NCI-H2196 treated with DMSO at 0.1 percent for 48 hours (cell line): ENCODE data around the gene UNC5CL.

ENCODE experiments used
- DNase-seq: peaks from one replicate; lab custom pipeline; 2025; ENCODE audit not compliant: unreplicated experiment; lab: John Stamatoyannopoulos, UW

Gene UNC5CL, protein sequence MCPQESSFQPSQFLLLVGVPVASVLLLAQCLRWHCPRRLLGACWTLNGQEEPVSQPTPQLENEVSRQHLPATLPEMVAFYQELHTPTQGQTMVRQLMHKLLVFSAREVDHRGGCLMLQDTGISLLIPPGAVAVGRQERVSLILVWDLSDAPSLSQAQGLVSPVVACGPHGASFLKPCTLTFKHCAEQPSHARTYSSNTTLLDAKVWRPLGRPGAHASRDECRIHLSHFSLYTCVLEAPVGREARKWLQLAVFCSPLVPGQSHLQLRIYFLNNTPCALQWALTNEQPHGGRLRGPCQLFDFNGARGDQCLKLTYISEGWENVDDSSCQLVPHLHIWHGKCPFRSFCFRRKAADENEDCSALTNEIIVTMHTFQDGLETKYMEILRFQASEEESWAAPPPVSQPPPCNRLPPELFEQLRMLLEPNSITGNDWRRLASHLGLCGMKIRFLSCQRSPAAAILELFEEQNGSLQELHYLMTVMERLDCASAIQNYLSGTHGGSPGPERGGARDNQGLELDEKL

DNA sequence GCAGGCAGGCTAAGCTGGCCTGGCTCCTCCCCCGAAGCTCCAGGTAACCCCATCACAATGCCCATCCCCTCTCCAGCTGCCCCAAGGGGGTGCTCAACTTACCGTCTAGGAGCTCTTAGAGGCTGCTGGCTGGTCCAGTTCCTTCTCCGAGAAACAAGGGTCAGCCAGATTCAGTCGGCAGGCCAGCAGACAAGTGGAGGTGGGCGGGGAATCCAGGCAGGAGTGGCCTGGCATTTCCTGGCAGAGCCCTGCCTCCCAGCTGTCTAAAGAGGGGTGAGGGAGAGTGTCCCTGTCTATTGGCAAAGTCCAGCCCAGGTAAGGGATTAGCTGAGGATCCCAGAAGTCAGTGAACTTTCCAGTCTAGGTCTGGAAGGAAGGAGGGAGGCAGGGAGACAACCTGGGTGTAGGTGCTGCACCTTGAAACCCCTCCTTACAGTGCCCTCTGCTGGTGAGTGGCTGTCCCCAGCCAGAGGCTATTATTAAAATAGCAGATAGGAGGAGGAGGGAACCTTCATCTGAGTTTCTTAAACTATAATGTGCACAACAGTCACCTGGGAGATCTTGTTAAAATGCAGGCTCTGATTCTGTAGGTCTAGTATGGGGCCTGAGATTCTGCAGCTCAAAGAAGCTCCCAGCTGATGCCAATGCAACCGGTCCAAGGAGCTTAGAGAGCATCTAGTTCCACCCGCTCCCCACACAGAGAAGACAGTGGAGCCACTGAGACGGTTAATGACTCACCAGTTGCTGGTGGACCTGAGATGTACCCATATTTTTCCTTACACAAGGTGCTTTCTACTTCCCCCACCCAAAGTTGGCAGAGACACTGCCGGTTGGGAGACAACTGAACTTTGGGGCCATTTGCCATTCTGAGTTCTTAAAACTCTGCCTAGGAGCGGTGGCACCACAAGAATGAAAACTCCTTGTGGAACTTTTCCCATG lies at the start of gene UNC5CL:
Gene UNC5CL (minus strand): TSS at position 162 of the 939 bp plus-strand sequence. CDS start 4,147 bp downstream, outside the sequence.
- DNase-seq = peak; percentile 25

DNA sequence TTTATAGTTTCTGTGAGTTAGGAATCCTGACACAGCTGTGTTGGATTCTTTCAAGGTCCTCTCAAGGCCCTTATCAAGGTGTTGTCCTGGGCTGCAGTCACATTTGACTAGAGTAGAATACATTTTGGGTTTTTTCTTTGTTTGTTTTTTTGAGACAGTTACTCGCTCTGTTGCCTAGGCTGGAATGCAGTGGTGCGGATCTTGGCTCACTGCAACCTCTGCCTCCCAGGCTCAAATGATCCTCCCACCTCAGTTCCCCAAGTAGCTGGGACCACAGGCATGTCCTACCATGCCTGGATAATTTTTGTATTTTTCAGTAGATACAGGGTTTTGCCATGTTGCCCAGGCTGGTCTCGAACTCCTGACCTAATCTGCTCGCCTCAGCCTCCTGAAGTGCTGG lies 49.4 kb upstream of the UNC5CL start:
- no peak for DNase-seq

DNA sequence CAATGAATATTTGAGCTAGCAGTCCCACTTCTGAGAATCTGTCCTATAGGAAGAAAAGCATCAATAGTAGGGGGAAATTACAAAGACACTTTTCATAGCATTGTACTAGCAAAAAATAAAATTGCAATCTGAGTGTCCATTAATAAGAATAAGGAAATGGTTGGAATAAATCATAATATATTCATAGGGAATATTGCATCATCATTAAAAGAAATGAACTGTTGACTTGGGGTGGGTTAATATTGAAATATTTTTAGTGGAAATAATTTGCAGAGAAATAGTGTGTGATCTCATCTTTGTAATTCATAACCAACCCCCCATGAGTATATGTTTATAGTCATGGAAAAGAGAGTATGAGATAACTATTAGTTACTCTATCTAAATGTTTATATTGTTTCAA lies 46.2 kb upstream of the UNC5CL start:
- DNase-seq = no peak

DNA sequence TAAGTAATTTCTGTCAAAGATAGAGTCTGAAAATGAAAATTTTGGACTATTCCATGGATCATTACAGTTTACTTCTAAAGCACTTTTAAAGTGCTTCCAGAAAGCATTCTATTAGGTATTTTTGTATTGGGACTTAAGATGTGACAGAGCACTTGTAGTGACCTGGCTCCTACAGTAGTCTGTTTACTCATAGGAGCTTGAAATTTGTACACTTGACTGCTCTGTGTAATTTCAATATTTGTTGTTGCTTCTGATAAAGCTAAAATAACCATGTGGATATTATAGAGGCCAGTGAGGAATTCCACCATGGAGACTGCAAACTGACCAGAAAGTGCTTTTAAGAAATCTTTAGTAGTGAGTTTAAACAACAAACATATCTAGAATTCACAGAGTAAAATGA lies 44.1 kb upstream of the UNC5CL start:
- no peak for DNase-seq

DNA sequence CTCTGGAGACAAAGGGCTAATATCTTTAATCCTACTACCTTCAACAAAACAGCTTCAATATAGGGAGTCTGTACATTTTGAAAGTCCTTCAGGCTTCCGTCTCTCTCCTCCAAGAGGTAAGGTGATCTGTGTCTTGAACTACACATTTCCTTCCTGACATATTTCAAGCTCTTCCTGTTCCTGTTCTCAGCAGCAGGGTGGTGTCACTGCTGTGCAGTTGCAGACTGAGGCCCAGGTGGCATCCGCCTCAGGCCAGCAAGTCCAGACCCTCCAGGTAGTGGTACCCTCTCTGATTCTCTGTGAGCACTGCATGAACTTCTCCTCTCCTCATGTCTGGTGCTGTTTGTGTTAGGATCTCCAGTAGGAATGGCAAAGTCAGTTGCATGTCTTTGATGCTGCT lies 41.6 kb upstream of the UNC5CL start:
- DNase-seq = no peak

DNA sequence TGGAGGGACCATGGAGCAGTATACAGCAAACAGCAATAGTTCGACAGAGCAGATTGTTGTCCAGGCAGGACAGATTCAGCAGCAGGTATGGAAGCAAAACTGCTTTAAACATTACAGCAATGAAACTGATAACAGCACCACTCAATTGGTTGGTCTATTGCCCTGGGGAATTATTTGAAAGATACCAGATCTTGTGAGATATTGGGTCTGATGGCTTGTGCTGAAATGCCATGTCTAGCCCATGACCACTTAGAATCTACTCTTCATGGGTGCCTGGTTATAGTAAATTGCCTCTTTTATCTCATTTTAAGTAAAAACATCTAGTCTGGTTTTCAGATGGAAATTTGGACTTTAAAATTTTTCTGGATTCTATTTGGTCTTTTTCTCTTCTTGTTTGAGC lies 40.1 kb upstream of the UNC5CL start:
- DNase-seq = no peak

DNA sequence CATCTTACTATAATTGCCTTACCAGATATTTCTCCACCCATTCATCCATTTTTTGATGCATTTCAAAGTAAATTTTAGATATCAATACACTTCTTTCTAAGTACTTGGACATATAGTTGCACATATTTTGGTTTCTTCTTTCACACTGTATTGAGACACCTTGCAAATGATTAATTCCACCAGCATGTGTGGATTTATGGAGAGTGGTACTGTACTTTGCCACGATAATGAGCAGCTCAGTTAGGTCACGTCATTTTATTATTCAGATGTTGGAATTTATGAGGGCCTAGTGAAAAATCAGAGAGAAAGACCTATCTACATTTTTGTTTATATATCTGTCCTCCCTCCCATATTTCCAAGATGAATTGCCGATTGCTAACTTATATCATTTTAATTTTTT lies 39.1 kb upstream of the UNC5CL start:
- DNase-seq = no peak

DNA sequence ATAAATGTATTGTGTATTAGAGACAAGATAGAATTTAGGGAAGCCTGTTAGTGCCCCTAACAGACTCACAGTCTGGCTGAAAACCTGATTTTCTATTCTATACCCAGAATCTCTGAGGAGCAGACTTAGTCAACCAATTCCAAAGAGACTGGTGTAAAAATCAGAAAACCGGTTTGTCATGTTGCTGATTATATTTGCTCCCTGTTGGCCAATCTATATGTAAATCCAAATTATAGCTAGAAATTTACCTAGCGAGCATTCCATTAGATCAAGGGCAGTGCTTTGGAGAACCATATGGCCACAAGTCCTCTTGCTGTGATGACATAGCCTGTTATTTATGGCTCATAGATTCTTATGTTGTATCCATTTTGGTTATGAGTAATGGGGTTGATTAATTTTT lies 38.5 kb upstream of the UNC5CL start:
- DNase-seq = no peak

DNA sequence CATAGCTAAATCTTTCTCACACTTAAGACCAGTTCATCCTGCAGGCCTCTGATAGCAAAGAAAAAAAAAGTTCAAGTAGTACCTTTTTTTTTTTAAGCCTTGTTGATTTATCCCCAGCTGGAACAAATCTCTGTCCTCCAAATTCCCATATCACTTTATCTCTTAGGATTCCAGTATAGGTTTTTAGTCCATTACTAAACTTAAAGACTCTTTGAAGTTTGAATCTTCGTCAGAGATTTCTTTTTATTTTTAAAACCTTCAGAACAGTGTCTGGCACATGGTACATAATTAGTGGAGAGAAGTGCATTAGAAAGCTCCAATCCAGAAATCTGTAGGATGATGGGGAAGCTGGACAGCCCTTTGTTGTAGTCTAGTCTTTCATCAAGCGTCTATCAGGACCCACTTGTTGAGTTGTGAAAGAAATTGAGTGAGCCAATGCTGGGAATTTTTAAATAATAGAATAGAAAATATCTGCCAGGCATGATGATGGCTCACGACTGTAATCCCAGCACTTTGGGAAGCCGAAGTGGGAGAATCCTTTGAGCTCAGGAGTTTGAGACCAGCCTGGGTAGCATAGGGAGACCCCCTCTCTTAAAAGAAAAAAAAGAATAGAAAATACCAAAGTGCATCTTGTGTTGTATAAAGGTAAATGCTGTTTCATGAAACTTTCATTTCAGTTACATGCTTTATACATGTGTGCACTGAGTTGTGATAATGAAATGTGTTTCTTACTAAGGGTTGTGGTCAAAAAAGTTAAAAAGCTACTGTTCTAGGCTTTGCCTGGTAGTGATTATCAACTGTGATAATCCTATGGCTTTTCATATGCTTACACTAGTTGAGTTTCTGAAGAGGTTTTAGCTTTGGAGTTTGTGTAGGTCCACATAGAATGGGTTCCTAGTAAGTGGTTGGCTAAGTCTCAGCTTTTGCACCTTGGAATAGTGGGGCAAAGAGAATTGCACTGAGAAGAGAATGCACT lies 36.9 kb upstream of the UNC5CL start:
- no peak for DNase-seq

DNA sequence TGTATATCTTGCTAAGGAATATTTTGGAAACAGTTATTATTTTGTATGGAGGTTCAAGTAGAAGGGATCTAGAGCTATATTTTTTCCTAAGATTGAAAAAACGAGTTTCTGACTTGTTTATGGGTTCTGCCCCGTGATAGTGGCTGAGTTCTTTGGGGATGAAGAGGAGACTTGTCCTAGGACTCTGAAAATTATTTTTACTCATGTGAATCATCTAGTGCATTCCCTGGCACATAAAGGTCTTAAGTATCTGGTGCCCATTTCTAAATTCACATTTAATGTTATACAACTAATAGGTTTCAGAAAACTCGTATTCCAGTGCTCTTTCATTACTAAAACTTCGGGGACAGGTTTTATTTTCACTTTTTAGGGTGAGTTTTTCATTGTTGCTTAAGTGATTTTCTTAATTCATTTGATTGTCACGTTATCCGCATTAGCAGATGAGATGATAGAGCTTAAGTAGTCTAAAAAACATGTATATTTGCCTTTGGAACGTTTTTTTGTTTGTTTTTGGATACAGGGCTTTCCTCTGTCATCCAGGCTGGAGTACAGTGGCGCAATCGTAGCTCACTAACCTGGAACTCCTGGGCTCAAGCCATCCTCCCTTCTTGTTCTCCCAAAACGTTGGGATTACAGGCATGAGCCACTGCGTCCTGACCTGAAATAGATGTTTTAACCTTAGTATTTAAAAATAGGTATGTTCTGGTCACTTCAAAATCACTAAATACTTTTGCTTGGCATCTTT lies 35.8 kb upstream of the UNC5CL start:
- DNase-seq = no peak

DNA sequence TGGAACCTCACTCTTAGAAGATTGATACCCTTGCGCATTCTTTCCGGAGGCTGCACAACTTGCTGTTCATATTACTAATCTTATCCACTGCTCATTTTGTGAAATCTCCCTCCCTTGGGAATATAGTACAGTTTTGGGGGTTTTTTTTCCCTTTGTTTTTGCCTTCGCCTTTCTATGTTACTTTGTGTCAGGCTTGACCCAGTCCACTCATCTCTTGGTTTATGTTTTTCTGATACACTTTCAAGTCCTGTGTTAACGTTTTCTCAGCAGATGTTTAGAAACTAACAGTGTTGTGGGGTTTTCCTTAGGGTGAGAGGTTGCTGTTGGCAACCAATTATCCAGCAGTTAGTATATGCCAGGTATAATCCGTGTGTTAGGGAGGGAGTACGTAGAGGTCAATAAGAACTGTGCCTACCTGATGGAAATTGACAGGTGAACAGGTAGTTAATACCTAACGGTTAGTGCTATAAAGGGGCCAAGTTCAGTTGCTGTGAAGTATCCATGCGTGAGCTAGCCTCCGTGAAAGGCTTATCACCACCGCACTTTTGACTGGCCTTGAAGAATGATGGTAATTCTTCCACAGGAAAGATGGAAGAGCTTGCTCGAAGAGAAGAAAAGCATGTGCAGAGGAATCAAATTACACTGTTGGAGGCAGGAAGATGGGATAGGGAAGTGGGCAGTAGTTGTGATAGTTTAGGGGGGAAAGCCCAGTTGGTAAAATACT lies 35.1 kb upstream of the UNC5CL start:
- DNase-seq = no peak

DNA sequence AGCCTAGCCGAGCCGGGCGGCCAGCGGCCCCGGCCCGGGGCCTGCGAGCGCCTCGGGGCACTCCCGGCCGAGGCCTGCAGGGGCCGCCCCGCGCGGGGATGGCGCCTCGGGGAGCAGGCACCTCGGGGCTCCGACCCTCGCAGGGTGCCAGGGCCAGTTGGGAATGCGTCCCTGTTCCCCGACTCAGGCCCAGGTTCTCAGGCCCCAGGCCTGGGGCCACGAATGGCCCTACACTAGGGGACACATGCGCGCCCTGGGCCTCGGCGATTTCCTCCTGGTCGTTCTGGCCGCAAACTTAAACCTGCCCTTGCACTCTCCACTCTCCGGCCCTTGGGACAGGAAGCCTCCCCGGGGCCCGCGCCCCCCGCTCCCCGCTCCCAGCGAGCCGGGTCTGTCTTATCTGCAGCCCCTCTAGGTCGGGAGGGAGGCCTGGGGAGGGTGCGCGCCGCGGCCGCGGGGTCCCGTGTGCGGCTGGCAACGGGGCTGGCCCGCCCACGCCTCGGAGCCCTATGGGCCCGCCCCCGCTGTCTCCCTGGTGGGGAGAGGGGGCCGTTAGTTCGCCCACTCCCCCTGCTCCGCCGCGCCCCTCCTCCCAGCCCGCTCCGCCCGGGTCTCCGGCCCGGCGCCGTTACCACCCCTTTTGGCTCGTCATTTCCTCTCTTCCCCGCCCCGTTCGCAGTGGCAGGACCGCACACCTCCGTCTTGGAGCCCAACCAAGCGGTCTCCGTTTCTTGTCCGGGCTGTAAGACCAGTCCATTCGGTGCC lies 34.4 kb upstream of the UNC5CL start:
- DNase-seq = peak; percentile 69

DNA sequence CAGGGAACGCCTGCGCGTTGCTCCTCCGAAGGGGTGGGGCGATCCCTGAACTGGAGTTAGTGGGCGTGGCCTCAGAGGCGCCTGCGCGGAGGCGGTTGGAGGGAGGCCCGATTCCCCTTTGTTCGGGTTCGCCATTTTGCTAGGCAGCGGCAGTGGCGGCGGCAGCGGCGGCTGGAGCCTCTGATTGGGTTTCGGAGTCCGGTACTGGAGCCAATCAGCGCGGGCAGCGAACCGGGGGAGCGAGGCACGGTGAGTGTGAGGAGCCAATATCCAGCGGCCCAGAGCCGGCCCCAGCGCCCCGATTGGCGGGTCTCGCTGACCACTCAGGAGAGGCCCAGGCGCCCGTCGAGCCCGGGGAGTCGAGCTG lies 33.8 kb upstream of the UNC5CL start, which contains the start of gene NFYA:
Gene NFYA (plus strand): TSS at position 139 of the 367 bp plus-strand sequence. CDS start 6,116 bp downstream, outside the sequence.
- DNase-seq = no peak

DNA sequence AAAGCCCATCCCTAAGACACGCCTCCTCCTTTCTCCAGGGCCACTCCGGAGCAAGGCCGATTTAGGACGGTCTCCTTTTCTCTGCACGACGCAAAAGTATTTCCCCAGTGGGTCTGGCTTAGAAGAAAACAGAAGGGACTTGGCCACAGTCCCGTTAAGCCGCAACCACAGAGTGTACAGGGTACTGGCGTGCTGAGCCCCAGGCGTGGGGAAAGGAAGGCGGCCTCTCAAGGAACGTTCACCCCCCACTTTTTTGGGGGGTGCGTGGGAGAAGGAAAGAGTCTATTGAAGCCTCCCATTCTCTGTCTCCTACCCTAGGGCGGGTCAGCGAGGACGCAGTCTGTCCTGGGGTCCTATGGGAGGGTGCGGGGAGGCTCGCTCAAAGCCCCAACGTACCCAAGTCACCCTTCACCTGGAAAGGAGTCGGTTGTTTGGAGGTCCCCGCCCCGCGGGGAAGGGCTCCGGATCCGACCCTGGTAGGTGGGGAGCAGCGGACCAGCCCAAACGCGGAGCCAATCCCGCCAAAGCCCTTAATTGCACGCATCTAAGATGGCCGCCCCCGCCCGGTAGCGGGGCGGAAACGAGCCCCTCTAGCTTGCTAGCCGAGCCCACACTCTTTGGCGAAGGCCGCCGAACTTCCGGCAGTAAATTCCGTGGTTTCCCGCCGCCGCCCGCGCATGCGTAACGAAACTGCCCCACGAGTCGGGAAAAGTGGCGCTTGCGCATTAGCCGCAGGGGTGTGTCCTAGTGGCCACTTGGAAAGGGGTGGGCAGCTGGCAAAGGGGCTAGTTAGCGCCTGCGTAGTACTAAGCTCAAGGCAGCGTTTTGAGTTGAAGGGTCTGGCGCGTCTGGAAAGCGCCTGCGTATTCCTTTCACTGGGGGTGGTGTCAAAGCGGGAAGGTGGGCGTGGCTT lies 33.2 kb upstream of the UNC5CL start, which contains the start of gene OARD1:
Gene OARD1 (minus strand): TSS at position 434 of the 913 bp plus-strand sequence. CDS start 722 bp downstream, outside the sequence.
- peak; percentile 99 for DNase-seq

DNA sequence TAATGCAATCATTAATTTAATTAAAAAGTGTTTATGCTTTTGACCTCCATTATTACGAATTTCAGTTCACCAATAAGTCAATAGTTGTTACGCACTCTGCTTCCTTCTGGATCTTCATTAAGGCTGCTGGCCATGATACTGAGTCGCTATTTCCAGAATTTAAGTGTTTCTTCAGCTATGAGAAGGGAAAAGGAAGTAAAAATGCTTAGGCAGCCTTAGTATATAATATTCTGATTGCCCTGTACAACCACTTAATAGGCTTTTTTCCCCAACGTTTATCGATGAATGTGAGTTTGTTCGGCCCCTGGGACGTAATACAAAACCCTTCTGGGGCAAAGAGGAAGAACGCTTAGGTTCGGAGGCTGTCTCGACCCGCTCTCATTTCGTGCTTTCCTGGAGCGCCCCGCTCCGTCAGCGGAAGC lies 32.5 kb upstream of the UNC5CL start:
- no peak for DNase-seq

DNA sequence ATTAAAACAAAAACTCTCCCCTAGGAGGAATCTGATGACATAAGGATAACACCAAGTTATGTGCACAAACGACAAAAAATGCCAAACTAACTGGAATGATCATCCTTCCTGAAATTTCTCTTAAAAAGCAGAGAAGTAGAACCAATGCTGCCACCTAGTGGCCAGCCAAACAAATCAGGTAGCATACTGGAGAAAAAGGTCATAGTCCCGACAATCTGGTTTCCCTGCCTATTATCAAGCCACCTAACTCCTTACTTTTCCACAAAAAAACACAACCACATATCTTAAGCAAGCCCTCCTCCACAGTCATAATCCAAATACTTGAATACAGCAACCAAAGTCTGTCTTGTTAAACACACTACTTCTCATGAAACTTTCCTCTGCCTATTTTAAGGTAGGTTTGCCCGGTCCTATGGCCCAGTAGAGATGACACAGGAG lies 27.9 kb upstream of the UNC5CL start:
- peak; percentile 60 for DNase-seq

DNA sequence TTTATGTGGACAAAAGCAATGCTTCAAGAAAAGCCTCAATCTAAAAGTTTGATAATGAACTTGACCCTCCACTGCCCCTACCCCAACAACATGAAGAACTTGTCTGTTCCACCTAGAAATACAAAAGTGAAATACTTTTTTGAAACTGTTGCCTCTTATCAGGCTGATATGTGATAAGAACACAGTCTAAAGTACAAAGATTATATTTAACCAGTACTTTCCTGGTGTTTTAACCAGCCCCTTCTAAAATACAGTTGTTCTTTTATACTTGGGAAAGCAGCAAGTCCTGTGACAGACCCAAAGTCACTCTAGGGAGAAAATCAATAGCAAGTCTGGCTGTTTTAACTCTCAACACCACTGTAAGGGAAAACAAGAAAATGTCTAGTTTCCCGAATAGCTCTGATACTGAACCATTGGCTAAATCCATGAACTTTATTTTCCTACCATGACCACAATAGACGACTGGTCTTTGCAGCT lies 26.6 kb upstream of the UNC5CL start:
- DNase-seq = no peak
